GM19035 (cell line): ENCODE measurements around the gene ABCB9.

Experiments
- ATAC-seq: cut with Tn5 transposase; IDR thresholded peaks from one replicate; pipeline ENCODE4 v1.9.1; 2021; ENCODE audit not compliant: unreplicated experiment

The ABCB9 gene

DNA sequence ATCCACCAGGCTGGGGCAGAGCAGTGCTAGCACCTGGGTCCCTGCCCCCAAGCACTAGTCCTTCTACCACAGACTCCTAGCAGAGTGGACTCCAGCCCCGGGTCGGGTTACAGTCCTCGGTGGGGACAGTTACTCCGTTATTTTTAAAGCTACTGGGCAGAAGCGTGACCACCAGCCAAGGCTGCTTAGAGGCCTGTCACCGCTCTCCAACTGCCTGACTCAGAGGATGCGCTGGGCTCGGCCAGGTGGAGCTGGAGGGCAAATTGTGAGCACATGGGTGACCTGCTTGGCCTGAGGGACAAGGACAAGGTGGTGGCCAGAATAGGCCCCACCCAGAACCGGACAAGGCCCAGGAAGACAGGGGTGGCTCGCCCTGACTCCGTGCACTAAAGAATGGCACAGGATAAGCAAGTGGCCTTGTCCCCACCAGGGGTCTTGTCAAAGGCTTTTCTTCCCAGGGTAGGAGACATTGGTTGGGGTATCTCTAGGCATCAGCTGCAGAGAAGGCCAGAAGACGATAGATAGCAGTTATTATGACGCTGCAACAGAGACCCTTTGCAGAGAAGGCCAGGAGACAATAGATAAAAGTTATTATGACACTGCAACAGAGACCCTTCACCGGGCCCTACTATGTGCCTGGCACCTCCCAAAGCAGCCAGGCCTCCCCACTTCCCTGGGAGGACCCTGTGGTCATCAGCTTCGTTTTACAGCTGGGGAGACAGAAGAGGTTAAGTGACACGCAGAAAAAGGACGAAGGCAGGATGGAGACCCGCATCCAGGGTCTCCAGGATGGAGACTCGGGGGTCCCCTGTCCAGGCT is 1.6 kb downstream of the ABCB9 start:
- no peak for ATAC-seq

DNA sequence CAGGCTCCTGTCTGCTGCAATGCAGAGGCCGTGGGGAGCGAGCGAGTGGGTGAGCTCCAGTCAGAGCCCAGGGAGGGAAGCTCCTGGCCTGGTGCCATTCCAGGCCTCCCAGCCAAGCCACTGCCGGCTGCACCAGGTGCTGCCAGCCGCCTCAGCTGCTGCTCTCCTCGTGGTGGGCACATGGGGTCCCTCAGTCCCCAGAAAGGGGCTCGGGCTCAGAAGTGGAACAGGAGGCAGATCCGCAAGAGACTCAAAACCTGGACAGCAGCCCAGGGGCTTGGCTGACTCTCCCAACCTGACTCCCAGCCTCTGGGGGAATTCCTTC is 2.4 kb downstream of the ABCB9 start:
- no peak for ATAC-seq

DNA sequence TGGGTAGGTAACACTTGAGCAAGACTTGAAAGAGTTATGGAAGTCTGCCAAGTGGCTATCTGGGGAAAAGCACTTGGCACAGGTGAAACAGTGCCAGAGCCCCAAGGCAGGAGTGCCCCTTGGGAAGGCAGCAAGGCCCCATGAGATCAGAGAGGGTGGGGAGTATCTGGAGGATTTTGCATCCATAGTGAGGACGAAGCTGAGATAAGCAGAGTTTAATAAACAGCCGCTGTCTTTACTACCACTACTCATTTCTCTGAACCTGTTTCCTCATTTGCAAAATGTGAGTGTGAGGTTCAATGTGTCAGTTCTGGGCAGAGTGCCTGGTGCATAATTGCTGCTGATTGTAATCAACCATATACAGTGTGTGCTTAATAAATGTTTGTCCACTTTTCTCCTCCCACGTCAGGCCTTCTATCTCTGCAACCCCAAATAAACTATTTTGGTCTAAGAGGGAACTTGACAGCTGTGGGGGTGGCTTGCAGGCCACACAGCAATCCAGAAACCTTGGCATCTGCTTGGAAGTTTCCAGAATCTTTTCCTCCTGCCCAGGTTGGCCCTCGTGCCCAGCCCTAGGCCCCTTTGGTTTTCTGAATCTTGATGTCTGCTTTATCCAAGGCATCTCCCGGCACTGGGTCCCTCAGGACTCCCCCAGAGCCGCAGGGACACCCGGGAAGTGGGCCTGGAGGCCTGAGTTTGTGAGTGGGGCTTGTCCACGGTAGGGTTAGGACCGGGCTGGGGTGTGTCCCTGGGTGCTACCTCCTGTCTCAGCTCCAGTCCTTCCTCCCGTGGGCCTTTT is 4.5 kb downstream of the ABCB9 start:
- ATAC-seq, result no peak

DNA sequence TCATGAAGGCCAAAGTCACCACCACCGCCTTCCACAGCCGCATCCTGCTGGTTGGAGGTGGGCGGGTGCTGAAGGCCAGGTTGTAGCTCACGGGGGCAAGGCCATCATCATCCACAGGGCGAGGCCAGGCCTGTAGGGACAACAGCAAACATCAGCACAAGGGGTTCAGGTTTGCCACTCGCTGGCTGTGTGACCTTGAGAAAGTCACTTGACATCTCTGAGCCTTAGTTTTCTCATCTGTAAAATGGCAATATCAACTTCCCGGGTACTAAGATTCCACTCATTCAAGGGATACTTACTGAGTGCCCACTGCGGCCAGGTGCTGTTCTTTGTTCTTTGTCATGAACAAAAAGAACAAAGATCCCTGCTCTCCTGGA is 6.1 kb downstream of the ABCB9 start:
- no peak for ATAC-seq

DNA sequence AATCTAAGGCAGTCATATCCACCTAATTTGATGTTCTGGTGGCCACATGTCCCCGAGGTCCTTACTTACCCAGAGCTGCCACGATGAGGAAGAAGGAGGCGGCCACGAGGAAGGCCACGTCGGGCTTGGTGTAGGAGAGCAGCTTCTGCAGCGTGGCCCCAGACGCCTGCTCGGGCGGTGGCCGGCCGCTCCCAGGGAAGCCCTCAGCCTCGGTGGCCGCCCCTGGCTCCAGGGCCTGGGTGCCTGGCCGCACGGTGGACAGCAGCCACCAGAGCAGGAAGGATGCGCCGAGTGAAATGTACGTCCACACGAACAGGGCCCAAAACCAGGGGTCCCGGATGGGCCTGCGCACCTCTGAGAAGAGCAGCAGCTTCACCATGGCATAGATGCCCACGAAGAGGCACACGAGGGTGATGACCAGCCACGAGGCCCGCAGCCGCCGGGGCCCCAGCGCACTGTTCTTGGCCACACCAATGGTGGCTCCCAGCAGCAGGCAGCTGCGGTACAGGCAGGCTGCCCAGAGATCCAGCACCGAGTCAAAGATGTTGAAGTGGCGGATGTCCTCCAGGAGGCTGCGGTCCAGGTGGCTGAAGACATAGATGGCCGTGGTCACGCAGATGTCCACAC is 6.6 kb downstream of the ABCB9 start:
- no peak for ATAC-seq

DNA sequence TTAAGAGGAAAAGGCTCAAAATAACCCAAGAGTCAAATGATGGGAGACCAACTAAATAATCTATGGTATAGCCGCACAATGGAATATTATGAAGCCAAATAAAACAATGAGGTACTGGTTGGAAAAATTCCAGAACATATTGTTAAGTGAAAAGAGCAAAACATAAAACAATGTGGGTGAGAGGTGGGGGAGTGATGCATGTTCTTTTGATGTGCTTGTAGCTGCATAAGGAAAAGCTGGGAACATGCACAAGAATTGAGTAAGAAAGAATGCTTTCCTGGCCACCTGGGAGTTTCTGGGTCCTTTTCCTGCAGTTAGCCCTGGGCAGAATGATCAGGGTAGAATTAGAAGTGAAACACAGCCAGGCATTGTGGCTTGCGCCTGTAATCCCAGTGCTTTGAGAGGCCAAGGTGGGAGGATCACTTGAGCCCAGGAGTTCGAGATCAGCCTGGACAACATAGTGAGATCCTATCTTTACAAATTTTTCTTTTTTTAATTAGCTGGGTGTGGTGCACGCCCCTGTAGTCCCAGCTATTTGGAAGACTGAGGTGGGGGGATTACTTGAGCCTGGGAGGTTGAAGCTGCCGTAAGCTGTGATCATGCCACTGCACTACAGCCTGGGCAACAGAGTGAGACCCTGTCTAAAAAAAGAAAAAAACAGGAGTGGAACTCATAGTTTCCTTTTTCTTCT is 7.9 kb downstream of the ABCB9 start:
- no peak for ATAC-seq

DNA sequence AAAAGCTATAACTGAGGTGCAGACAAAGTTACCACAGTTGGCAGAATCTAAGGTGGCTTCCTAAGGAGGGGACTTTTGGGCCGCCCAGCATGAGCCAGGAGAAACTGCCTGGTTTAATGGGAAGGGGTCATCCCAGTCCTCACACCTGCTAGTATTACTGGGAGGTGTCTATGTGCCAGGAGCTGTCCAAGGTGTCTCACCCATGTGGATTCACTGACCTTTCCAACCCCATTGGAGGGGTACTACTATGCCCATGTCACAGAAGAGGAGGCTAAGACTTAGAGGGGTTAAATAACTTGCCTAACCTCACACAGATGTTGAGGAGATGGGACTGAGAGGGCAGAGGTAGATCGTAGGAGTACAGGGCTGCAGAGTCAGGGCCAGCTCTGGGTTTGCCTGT is 10.2 kb downstream of the ABCB9 start:
- no peak for ATAC-seq

DNA sequence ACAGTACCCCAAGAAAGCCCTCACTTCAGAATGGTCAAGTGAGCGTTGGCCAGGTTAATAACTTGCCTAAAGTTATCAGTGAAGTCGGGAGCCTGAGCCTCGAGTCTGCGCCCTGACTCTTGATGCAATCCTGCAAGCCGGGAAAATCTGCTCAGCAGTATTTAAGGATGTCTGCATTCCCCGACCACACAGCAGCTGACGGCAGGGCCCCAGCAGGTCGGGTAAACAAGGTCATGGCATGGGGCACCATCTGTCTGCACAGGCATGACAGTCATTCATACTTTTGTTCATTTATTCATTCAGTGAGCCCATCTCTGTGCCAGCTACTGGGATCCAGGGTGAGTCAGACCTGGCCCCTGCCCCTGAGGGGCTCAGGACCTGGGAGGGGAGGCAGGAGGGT is 11.1 kb downstream of the ABCB9 start:
- ATAC-seq, result no peak

DNA sequence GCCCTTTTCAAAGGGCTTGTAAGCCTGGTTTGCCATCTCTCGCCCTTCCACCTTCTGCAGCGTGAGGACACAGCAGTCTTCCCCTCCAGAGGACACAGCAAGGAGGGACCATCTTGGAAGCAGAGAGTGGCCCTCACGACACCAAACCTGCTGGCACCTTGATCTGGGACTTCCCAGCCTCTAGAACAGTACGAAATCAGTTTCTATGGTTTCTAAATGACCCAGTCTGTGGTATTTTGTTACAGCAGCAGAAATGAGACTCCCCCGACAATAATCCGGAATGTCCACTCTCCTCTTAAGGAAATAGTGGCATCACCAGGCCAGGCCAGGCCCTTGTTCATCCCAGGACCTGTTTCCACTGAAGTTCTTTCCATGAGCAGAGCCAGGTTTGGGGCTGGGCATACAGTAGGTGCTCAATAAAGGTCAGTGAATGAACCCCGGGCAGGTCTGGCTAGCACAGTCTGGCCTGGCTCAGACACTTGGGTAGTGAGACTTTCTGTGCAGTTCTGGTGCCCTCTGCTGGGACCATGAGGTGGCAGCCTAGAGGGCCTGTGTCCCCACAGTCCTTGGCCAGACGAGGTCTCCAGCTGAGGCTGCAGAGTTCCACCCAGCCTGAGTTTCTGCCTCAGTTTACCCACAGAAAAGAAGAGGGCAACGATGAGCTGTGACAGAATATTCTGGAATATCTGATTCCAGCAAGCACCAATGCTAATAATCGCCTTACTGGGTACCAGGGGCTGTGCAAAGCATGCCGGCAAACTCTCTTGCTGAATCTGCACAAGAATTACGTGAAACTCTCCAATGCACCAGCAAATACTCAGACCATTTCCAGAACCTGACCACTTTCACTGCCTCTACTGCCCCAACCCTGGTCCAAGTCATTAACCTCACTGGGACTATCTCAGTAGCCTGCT is 14.0 kb downstream of the ABCB9 start:
- peak; percentile 69 for ATAC-seq

DNA sequence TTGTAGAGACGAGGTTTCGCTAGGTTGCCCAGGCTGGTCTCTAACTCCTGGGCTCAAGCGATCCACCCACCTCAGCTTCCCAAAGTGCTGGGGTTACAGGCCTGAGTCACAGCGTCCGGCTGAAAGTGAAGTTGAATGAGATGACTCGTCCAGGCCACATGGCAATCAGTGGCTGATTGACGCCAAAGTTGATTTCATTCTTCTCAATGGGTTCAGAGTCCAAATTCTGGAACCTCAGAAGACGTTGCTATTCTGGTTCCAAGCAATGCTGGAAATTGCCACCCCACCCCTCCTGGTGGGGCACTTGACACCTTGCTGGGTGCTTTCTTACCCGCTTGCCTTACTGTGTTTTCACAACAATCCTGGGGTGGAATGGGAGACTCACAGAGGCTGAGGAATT is 14.9 kb downstream of the ABCB9 start:
- no peak for ATAC-seq

DNA sequence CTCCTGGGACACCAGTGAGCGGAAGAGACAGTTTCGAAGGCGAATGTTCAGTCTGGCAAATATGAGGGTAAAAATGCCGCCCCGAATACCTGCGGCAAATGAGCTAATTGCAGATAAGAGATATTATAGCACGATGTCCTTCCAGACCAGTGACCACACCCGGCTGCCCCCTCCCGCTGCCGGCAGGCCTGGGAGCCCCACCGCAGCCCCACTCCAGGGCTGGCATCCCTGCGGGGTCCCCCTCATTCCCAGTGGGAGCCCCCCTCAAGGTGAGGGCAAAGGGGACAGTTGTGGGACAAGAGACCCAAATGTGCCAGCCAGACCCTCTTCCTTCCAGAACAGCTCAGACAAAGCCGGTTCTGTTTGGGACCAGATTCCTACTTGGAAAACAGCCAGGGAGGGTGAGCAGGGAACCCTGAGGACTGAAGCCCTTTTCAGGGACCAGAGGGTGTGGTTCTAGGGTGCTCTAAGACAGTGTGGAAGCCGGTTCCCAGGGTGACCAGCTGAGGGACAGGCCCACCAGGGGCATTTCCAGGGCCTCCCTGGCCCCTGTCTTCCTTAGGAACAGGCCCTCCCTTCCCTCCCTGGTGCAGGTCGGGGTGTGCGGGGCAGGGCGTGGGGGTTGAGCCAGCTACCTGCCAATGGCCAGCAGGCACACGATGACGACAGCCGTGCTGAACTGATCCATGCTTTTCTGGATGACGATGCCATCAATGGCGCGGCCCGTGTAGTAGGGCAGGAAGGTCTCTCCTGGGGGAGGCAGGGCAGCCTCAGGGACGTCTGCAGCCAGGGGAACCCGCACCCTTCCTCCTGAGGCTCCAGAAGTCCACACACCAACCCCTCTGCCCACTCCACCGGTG is 16.2 kb downstream of the ABCB9 start:
- ATAC-seq, result no peak

DNA sequence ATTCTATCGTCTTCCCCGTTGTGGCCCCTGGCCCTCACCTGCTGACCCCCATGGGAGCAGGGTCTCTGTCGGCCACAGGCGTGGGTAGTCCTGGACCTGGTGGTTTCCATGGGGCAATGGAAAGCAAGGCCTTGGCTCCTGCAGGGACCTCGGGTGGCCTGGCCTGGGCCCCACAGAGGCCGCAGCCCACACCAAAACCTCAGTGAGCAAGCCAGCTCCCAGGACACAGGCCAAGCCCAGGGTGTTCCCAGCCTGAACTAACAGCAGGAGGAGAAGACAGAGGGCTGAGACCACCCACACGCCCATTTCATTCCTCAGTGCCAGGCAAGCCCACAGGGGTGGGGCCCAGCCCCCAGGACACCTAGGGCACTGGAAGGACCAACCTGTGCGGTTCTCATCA is 16.9 kb downstream of the ABCB9 start:
- ATAC-seq, result no peak

DNA sequence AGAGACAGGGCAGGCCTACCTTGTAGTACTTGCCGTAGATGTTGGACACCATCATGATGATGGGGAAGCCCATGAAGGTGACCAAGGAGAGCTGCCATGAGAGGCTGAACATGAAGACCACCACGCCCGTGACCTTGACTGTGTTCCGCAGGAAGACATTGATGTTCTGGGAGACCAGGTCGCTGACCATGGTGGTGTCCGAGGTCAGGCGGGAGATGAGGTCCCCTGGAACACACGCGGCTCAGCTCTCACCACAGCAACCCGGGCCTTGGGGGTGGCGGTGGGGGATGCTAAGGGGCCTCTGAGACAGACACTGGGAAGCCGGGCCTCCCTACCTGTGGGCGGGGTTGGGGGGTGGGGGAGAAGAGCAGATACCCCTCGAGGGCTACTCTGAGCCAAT is 17.7 kb downstream of the ABCB9 start:
- no peak for ATAC-seq

DNA sequence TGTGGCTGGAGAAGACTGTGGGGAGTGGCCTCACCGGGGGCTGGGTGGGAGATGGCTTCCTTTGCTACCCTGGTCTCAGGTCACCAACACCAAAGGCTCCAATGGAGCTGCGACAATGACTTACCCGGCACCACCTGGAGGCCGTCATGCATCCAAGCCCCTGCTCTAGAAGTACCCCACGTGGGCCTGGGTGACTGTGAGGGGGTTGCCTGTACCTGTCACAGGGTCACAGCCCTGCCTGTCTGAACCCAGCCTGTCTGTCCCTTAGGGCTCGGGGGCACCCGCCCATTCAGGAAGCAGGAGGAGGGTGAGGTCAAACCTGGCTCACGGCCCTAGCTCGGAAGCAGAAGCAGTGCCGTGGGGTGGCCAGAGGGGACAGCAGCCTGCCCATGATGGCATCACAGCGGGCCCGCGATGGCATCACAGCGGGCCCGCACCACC is 18.9 kb downstream of the ABCB9 start:
- no peak for ATAC-seq

DNA sequence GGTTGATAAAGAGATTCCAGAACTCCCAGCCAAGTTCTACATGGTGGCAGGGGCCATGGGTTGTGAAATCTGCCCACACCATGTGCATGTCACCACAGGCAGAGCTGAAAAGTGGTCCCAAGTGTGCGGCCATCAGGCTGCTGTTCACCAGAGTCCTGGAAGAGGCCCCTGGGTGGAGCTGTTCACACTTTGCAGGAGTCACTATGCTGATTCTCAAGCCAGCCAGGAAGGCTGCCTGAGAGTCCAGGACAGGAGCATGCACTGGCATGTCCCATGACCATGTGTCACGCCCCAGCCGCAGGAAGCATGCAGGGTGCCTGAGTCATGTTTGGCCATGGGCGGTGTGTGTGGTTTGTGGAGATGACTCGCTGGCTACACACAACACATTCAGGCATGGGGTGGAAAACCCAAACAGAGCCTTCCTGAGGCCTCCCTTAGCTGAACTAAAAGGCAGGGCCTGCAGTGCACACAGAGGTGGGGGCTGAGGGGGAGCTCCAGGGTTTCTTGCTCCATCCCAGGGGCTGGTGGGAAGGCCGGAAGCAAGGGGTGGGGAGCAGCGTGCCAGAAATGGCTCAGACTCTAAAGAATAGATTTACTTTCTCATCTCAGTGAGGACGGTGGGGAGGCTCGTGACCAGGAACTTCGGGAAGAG is 19.4 kb downstream of the ABCB9 start:
- no peak for ATAC-seq

DNA sequence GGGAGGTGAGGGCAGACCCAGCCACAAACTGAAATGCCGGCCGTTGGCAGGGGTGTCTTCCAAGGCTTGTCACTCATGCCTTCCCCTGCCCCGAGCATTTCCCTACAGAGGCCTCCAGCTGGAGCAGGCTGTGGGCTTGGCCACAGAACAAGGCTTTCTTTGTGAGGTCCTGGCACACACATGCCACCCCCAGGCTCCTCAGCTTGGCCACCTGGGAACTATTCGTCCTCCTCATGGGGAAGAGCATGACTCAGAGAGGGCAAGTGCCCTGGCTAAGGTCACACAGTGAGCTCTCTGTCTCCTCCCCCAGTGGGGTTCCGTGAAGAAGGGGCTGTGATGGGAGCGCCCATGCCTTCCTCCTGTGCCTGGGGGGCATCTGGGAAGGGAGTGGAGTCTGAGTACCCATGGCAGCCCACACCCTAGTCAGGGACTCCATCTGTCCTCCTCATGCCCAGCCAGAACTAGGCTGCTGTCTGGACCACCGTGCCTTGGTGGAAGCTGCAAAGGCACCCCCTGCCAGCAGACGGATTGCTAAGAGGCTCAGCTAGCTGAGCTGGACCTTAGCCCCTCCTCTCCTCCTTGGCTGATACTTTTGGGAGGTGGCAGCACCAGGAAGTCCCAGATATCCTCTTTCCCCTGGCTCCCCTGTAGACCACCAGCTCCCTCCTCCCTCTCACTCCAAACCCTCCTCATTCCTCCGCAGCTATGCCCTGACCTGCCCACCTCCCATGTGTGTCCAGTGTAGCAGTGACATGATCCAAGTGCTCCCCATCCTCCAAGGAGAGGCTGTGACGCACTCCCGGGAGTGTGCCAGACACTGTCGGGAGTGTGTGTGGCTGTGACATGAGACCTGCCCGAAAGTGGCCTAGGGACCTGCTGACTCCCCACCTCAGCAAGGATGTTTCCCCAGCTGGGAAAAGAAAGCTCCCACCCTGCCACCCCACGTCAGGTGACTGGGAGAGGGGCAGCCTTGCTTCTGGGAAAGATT is 21.4 kb downstream of the ABCB9 start:
- ATAC-seq, result no peak

DNA sequence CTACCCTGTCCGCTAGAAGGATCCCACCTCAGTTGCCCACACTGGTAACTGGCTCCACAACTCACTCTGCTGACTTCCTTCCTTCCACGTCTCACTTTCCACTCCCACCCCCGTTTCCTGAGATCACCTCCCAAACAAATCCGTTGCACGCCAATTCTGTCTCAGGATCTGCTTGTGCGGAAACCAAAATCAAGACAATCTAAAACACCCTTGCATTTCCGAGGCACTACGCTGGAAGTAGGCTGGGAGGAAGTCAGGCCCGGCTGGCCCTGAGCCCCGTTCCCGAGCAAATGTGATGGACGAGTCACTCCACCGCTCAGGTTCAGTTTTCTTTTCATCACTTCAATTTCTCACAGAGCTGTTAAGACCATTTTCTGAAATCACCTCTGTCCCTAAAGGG is 23.1 kb downstream of the ABCB9 start:
- no peak for ATAC-seq

DNA sequence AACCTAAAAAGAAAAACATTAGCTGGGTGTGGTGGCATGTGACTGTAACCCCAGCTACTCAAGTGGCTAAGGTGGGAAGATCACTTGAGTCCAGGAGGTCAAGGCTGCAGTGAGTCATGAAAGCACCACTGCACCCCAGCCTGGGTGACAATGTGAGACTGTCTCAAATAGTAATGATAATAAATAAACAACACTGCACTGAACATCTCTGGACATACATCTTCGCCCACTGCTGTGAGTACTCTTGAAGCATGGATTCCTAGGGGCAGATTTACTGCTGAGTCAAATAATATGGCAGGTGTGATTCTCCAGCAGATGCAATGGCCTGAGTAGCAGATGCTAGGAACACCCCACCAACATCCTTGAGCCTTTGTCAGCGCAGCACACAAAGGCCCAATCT is 23.6 kb downstream of the ABCB9 start:
- ATAC-seq, result no peak
